Kidney capillary endothelial cell (primary cell): ENCODE measurements around the gene PRSS56.

Experiments used
- DNase-seq: peaks from one replicate; pipeline ENCODE4 v3.0.0-alpha.2; 2018; ENCODE audit warnings: low spot score

PRSS56 gene

GRCh38 chr2:232573771-232574435, 53.7 kb downstream of the PRSS56 start:
- DNase-seq: no peak

- no peak for DNase-seq
These were observed 54.7 kb downstream of the PRSS56 start for GRCh38 chr2:232574674-232575403.
